GM23248 (cell line): ENCODE results near the gene AP3S1.

Experiments used
- EZH2 ChIP-seq: fragments of 200-600 bp; sonication (generic); IDR thresholded peaks from 2 replicates; pipeline ENCODE4 v1.6.1; 2018; ENCODE audit warnings: antibody characterized with exemption, mild to moderate bottlenecking; ENCODE audit not compliant: insufficient read depth, poor library complexity, severe bottlenecking
- EZH2phosphoT487 ChIP-seq: fragments of 200-600 bp; sonication (generic); IDR thresholded peaks from 2 replicates; pipeline ENCODE4 v1.6.1; 2018; ENCODE audit warnings: antibody characterized with exemption, moderate library complexity, mild to moderate bottlenecking, low read depth; ENCODE audit not compliant: insufficient read depth

DNA sequence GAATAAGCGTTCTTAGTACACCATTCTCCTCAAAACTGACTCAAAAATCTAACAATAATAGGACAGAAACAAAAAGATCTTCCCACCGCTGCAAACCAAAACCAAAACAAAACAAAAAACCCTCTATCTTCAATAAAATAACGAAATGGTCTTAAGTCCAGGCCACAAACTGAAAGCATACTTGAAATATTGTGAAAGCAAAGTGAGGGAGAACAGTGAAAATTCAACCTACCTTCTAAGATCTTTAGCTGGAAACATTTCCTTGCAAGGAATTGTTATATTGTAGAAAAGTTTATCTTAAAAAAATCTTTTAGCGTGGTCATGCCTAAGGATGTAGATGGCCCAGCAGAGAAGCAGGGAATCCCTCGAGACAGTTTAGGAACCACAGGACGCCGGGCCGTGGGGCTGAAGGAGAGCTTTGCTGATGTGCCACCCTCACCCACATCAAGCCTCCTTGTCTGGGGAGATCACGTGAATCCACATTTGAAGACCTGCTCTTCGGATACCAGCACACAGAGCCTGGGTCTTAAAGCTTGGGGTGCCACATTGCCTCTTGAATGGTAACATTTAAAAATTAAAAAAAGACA lies 92.7 kb downstream of the AP3S1 start:
- no peak for TF ChIP-seq EZH2
- no peak for TF ChIP-seq EZH2phosphoT487
